GM10248 (cell line): ENCODE results near the gene ABCC6.
"Not testable (repeated sequence)": the region's sequence is repeated elsewhere in the genome, so short reads cannot be mapped to it uniquely, and the experiment has no call there.

Experiments
- CTCF ChIA-PET: fragments of 300-600 bp; sonication (Branson Sonifier 250); formaldehyde crosslinking; extraction: SDS; loops from one replicate; lab custom pipeline; 2021; ENCODE audit warnings: antibody characterized with exemption; lab: Yijun Ruan, JAX
- POLR2A ChIA-PET: fragments of 350-650 bp; sonication (Branson Sonifier 250); formaldehyde crosslinking; extraction: SDS; loops from one replicate; lab custom pipeline; 2020; ENCODE audit warnings: antibody characterized with exemption; lab: Yijun Ruan, JAX
- DNase-seq: peaks from one replicate; pipeline ENCODE4 v3.0.0; 2012; ENCODE audit errors: extremely low spot score

Gene ABCC6

GRCh38 chr16:16237738-16238137 is 14.4 kb upstream of the ABCC6 start:
- DNase-seq, POLR2A ChIA-PET, CTCF ChIA-PET: not testable (repeated sequence)

DNA sequence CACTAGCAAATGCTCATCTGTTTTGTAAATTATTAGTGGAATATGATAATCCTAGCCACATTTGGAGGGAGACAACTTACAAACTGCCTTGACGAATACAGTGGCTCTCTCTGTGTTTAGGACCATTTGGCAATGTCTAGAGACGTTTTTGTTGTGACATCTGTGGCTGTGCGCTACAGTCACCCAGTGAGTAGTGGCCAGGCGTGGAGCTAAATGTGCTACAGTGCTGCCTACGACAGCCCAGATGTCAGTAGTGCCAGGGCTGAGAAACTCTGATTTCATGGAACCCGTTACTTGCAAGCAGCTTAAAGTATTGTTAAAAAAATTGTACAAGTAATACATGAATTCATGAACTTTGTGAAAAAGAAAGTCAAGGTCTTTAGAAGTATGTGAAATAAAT is 13.8 kb upstream of the ABCC6 start:
- CTCF ChIA-PET, POLR2A ChIA-PET, DNase-seq: not testable (repeated sequence)

DNA sequence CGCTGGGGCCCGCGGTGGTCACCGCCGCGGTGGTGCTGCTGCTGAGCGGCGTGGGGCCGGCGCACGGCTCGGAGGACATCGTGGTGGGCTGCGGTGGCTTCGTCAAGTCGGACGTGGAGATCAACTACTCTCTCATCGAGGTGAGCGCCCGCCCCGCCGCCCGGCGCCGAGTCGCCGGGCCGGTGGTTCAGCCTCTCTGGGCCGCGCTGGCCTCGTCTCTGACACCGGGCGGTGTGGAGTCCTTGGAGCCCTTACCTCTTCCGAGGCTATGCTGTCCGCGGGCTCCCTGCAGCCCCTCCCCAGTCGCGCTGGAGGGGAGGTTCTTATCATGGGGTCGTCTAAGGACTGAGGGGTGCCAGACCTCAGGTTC is 9.4 kb upstream of the ABCC6 start:
- CTCF ChIA-PET, DNase-seq, POLR2A ChIA-PET: not testable (repeated sequence)

DNA sequence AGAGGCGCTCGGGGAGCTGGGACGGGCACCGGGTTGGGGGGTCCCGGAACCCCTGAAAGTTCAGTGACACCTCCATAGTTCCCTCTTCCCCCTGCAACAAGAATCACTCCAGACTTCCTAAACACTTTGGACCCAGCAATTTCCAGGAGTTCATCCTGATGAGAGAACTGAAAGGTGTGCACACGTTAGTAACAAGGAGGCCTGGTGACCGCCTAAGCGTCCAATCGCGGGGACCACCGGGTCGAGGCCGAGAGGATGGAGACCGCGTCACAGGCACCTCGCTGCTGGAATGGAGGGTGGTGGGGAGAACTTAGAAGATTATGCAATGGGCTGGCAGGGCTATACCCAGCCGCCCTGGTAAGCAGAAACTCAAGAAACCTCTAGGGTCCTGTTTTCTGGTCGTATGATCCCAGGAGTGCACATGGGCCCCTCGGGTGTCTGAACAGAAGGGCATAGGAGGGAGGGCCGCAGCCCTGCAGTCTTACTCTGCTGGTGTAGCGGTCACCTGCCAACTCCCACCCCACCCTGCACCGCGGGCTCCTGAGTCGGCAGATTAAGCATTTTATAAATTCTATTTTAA is 458 bp upstream of the ABCC6 start:
- DNase-seq, POLR2A ChIA-PET, CTCF ChIA-PET: not testable (repeated sequence)

GRCh38 chr16:16221382-16221781 is 1.9 kb downstream of the ABCC6 start:
- POLR2A ChIA-PET, CTCF ChIA-PET, DNase-seq: not testable (repeated sequence)

DNA sequence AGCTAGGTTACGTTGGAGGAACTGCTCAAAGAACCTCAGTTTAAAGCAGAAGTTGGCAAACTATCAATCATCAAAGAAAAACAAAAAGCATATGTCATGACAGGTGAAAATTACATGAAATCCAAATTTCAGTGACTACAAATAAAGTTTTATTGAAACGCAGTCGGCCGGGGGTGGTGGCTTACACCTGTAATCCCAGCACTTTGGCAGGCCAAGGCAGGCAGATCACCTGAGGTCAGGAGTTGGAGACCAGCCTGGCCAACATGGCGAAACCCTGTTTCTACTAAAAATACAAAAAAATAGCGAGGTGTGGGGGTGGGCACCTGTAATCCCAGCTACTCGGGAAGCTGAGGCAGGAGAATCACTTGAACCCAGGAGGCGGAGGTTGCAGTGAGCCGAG is 2.8 kb downstream of the ABCC6 start:
- CTCF ChIA-PET, POLR2A ChIA-PET, DNase-seq: not testable (repeated sequence)

- DNase-seq, CTCF ChIA-PET, POLR2A ChIA-PET: not testable (repeated sequence)
These were observed 4.5 kb downstream of the ABCC6 start for GRCh38 chr16:16218787-16219186.

DNA sequence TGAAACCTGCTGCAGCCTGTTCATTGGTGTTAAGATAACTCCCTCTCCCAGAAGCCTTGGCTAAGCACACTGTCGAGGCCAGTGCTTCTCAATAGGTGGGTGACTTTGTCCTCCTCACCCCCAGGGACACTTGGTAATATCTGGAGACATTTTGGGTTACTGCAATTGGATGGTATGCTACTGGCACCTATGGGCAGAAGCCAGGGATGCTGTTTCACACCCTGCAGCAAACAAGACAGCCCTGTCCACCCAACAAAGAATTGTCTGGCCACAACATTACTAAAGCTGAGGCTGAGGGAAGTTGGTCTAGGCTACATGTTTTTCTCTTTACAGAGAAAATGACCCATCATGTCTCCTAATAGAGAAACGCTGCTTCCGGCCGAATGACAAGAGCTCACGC is 4.9 kb downstream of the ABCC6 start:
- POLR2A ChIA-PET, DNase-seq, CTCF ChIA-PET: not testable (repeated sequence)

DNA sequence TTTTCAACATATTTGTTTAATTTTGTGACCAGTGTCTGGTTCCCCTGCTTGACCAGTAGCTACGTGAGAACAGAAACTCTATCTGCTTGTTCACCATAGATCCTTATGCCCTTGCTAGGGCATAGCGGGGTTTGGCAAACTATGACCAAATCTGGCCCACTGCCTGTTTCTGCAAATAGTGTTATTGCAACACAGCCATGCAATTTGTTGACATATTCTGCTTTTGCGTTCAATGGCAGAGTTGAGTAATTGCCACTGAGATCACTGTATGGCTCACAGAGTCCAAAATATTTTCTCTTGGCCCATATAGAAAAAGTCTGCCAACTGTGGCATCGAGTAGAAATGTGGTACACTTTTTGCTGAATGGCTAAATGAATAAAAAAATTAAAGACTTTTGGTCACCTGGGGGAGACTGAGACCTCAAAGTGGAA is 9.4 kb downstream of the ABCC6 start:
- POLR2A ChIA-PET, DNase-seq, CTCF ChIA-PET: not testable (repeated sequence)

DNA sequence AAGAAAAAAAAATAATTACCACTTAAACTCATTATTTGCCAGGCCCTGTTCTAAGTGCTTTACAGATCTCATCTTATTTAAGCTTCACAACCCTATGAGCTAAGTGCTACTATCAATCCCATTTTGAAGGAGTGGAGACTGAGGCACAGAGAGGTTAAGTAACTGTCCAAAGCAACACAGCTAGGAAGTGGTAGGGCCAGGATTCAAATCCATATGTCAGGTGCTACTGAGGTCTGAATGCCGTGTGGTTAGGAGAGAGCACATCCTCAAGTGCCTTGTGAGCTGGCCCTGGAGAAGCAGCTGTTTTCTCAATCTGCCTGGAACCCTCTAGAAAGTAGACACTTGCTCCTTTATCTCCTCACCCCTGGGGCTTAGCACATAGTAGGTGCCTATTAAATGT is 11.9 kb downstream of the ABCC6 start:
- CTCF ChIA-PET, DNase-seq, POLR2A ChIA-PET: not testable (repeated sequence)

- POLR2A ChIA-PET, DNase-seq, CTCF ChIA-PET: not testable (repeated sequence)
These were observed 14.8 kb downstream of the ABCC6 start for GRCh38 chr16:16208461-16208860.

GRCh38 chr16:16207787-16208334 is 15.4 kb downstream of the ABCC6 start:
- POLR2A ChIA-PET, CTCF ChIA-PET, DNase-seq: not testable (repeated sequence)

DNA sequence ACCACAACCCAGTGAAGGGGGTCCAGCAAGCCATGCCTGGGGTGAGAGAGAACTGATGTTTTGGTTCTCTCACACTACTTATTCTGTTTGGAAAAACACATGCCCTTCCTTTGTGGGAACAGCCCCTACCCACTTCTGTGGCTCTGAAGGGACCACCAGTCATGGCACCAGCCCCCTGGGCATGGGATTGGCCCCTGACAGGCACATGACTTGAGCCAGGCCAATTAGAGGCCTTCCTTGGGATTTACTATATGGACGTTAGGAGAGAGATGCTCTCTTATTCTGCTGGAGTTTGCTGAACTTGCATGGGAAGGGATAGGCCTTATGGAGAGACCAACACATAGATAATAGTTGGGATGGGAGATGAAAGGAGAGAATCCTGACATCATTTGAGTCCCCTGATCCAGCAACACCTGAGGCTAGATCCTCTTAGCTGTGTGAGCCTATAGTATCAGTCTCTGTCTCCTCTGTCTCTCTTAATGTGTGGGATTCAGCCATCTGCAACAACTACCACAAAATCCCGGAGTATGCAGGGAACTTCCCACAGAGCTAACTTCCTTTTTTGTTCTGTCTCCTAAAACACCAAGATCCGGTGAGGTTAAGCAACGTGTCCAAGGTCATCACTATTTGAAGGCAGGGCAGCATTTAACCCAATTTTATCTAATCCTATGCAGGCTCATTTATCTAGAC is 16.1 kb downstream of the ABCC6 start:
- POLR2A ChIA-PET, DNase-seq: not testable (repeated sequence)
- CTCF ChIA-PET, result interaction anchor here (1.2 kb wide), 1 partner anchor 13 kb away, joined by 4 read pairs; no protein-coding TSS in a partner anchor

DNA sequence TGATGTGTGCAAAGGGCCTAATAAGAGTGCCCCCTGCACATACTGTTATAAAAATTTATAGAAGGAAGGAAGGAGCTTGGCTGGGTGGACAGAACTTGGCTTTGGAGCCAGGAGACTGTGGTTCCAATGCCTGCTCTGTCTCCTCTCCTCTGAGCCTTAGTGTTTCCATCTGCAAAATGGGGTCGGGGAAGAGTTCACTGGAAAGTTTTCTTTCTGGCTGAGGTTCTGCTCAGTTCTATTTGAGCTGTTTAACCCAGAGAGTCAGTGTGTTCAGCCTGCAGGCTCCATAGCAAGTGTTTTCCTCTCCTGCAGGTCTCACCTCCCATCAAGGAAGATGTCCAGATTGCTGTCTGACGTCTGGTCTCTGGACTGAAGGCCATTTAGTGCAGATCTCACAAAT is 17.4 kb downstream of the ABCC6 start:
- DNase-seq, POLR2A ChIA-PET: not testable (repeated sequence)
- CTCF ChIA-PET, result interaction anchor here (1.2 kb wide), 1 partner anchor 12 kb away, joined by 4 read pairs; no protein-coding TSS in a partner anchor

DNA sequence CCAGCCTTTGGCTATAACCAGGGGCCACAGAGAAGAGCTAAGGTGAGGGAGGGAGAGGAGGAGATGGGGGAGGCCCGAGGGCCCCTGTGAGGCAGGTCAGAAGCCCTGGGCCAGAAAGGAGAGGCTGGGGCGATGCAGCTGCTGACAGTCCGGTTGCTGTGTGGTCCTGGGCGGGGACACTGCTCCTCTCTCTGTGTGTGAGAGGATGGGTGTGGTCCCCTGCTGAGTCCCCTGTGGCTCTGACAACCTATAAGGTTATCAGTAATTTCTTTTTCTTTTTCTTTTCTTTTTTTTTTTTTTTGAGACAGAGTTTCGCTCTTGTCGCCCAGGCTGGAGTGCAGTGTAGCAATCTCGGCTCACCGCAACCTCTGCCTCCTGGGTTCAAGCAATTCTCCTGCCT is 18.7 kb downstream of the ABCC6 start:
- not testable (repeated sequence) for DNase-seq

GRCh38 chr16:16203494-16203893 is 19.8 kb downstream of the ABCC6 start:
- DNase-seq, POLR2A ChIA-PET, CTCF ChIA-PET: not testable (repeated sequence)

More for the DNA sequence above, 18.7 kb downstream of the ABCC6 start:
- CTCF ChIA-PET, POLR2A ChIA-PET: not testable (repeated sequence)

- CTCF ChIA-PET, POLR2A ChIA-PET, DNase-seq: not testable (repeated sequence)
These were observed 20.7 kb downstream of the ABCC6 start for GRCh38 chr16:16202400-16203143.

DNA sequence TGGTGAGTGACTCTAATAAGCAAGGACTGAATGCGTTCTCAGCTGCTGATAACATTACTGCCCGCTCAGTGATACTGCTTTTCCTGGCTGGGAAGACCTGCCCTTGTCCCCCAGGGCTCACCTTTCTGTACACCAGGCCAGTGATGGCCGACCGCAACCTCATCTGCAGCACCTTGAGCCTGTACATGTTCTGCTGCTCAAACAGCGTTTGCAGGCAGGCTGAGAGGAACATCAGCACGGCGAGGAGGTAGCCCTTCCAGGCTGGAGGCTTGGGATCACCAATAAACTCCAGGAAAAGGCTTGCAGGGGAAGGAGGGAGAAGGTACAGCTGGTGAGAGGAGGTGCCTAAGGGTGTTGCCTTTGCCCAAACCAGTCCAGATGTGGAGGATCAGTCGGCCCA is 21.4 kb downstream of the ABCC6 start:
- CTCF ChIA-PET, DNase-seq, POLR2A ChIA-PET: not testable (repeated sequence)
